ENCODE measurements around the gene TMEM87A. TPM values are rescaled to one million over a fixed set of nuclear protein-coding genes. Genes with fewer than 3 reads are reported as not detected.

The TMEM87A gene
- total RNA-seq, 1 donor from 2014 or later = 52.6 TPM

DNA sequence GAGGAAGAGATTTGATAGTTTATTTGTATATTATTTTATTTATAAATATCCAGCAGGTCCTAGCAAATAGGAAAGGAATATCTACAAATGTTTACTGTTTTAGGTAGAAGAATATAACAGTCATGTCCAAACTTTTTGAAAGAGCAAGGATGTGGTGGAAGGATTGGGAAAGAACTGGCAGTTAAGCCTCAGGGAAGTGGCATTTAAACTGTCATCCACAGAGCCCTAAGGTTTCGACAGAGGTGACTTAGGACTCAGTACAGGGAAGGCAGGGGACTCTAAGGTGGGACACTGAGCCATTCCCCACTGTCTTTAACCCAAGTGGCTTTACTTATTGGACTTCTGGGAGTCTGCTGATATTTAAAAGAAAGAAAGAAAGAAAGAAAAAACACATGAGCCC, 11.8 kb upstream of the TMEM87A start:
- ChIA-PET CTCF (no interaction called here), POLR2A (no interaction called here)
- Mint-ChIP-seq H3K4me1 (no peaks in the 10 kb centered on the region), H3K9me3 (no peaks in the 10 kb centered on the region), H3K4me3 (no peak overlapping the region), H3K36me3 (ENCODE audit: low read depth) (peaks cover 84% of the 10 kb centered on the region), H3K27me3 (no peaks in the 10 kb centered on the region), H3K27ac (no peak overlapping the region)
- DNase-seq = no peak
- no peak for ATAC-seq (ENCODE audit: low read depth)
- intact Hi-C loops (cut with micrococcal nuclease) = no loop called here
- TF ChIP-seq, protein P1, sequence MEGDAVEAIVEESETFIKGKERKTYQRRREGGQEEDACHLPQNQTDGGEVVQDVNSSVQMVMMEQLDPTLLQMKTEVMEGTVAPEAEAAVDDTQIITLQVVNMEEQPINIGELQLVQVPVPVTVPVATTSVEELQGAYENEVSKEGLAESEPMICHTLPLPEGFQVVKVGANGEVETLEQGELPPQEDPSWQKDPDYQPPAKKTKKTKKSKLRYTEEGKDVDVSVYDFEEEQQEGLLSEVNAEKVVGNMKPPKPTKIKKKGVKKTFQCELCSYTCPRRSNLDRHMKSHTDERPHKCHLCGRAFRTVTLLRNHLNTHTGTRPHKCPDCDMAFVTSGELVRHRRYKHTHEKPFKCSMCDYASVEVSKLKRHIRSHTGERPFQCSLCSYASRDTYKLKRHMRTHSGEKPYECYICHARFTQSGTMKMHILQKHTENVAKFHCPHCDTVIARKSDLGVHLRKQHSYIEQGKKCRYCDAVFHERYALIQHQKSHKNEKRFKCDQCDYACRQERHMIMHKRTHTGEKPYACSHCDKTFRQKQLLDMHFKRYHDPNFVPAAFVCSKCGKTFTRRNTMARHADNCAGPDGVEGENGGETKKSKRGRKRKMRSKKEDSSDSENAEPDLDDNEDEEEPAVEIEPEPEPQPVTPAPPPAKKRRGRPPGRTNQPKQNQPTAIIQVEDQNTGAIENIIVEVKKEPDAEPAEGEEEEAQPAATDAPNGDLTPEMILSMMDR (IDR thresholded peaks at IDR 0.05) = no peak

DNA sequence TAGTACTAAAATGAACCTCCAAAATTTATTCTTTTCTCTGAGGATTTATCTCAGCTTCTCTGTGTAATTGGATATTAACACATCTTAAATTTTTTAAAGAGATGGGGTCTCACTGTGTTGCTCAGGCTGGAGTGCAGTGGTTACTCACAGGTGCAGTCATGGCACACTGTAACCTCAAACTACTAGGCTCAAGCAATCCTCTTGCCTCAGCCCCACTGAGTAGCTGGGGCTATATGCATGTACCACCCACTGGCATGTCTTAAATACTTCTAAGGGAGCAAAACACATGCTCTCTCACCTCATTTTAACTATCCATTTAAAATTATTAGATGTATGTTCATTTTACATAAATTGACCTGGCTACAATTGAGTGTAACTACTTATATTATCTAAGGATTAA, 11.3 kb upstream of the TMEM87A start:
- Mint-ChIP-seq H3K4me3 (no peak overlapping the region), H3K27ac (no peak overlapping the region), H3K27me3 (no peaks in the 10 kb centered on the region), H3K9me3 (no peaks in the 10 kb centered on the region), H3K36me3 (ENCODE audit: low read depth) (peaks cover 85% of the 10 kb centered on the region), H3K4me1 (no peaks in the 10 kb centered on the region)
- POLR2A ChIA-PET = no interaction called here
- DNase-seq = no peak
- no peak for ATAC-seq (ENCODE audit: low read depth)
- CTCF ChIA-PET = no interaction called here
- intact Hi-C loops (cut with micrococcal nuclease) = no loop called here
- TF ChIP-seq, protein P1 (IDR thresholded peaks at IDR 0.05) = no peak

DNA sequence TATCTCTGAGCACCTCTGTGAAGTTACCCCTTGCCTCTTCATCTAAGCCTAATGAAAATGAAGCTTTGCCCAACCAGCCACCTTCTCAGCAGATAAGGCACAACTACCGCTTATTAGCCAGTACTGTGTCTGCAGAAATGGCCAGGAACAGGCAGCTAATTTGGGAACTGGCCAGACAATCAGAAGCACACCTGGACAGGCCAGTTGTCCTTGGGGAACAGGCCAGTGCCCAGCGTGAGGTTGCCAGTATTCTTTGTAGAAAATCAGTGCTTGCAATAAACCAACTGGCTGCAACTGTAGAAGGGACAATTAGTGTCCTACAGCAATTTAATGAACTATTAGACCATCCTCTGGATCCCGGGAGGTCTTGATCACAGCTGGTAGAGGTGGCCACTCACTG, 10.4 kb upstream of the TMEM87A start:
- Mint-ChIP-seq H3K4me1 (peaks cover 3% of the 10 kb centered on the region), H3K27ac (no peak overlapping the region), H3K4me3 (no peak overlapping the region), H3K36me3 (ENCODE audit: low read depth) (peaks cover 85% of the 10 kb centered on the region), H3K9me3 (no peaks in the 10 kb centered on the region), H3K27me3 (no peaks in the 10 kb centered on the region)
- intact Hi-C loops (cut with micrococcal nuclease) = no loop called here
- ChIA-PET CTCF (no interaction called here), POLR2A (no interaction called here)
- no peak for ATAC-seq (ENCODE audit: low read depth)
- TF ChIP-seq, protein P1 (IDR thresholded peaks at IDR 0.05) = no peak
- DNase-seq = no peak

DNA sequence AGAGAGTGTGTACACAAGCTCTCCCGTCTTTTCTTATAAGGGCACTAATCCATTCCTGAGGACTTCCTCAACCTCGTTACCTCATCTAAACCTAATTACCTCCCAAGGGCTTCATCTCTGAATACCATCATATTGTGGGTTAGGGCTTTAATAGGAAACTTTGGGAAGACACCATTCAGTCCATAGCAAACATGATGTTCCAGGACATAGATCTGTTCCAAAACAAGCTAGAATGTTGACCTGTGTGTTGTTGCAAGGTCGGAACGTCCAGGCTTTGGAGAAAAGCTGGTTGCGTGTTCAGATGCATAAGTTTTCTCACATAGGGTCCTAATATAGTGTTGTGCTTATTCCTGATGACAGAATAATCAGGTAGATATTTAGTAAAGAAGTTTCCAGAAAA, 9.7 kb upstream of the TMEM87A start:
- Mint-ChIP-seq H3K27me3 (no peaks in the 10 kb centered on the region), H3K4me1 (peaks cover 3% of the 10 kb centered on the region), H3K27ac (no peak overlapping the region), H3K9me3 (no peaks in the 10 kb centered on the region), H3K36me3 (ENCODE audit: low read depth) (peaks cover 84% of the 10 kb centered on the region), H3K4me3 (no peak overlapping the region)
- TF ChIP-seq, protein P1 (IDR thresholded peaks at IDR 0.05) = no peak
- intact Hi-C loops (cut with micrococcal nuclease) = no loop called here
- no peak for ATAC-seq (ENCODE audit: low read depth)
- no peak for DNase-seq
- POLR2A ChIA-PET = no interaction called here
- CTCF ChIA-PET = no interaction called here

DNA sequence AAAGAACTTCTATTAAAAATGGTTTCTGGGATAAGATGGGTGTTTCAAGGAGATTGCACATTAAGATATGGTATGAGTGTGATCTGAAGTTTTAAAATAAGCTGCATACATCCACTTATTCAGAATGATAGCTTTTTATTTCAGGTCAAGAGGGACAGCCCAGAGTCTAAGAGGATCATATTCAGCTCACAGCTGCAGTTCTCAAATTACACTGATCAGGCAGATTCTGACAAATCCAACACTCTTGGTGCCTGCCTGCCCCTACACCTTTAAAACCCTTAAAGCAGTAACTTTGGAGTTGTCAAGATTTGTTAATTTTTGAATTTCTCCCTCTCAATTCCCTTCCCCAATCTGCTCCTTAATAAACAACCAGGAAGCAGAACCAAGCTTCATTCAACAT, 9.1 kb upstream of the TMEM87A start:
- ATAC-seq (ENCODE audit: low read depth) (no peak), DNase-seq (no peak)
- H3K4me3 Mint-ChIP-seq = no peak overlapping the region
- POLR2A ChIA-PET = no interaction called here
- TF ChIP-seq, protein P1 (IDR thresholded peaks at IDR 0.05) = no peak
- peaks cover 79% of the 10 kb centered on the region for H3K36me3 Mint-ChIP-seq (ENCODE audit: low read depth)
- H3K4me1 Mint-ChIP-seq = peaks cover 3% of the 10 kb centered on the region
- intact Hi-C loops (cut with micrococcal nuclease) = no loop called here
- no peaks in the 10 kb centered on the region for H3K27me3 Mint-ChIP-seq
- no peak overlapping the region for H3K27ac Mint-ChIP-seq
- no peaks in the 10 kb centered on the region for H3K9me3 Mint-ChIP-seq
- CTCF ChIA-PET = no interaction called here

Measured in activated B cell treated with CpG ODN at 0.5 μM for 24 hours (primary cell).